HTR-8/SVneo (cell line): ENCODE results near the gene KCTD2.
A peak's percentile ranks its signal among the peaks of the same experiment; 100 is the strongest.
"Not testable (repeated sequence)": the region's sequence is repeated elsewhere in the genome, so short reads cannot be mapped to it uniquely, and the experiment has no call there.

ENCODE experiments used
- DNase-seq: peaks from one replicate; pipeline ENCODE4 v3.0.0; 2011; ENCODE audit warnings: low spot score, mixed read lengths; ENCODE audit not compliant: insufficient read length
- FAIRE-seq: peaks from 2 replicates; lab custom pipeline; 2011; peaks lifted over from hg19 to GRCh38; lab: Jason Lieb, UNC

The KCTD2 gene

GRCh38 chr17:75019146-75019545 lies 27.9 kb upstream of the KCTD2 start:
- FAIRE-seq = no peak
- no peak for DNase-seq

- FAIRE-seq = no peak
These were observed 27.3 kb upstream of the KCTD2 start for GRCh38 chr17:75019710-75020109.

GRCh38 chr17:75020331-75021110 lies 26.5 kb upstream of the KCTD2 start:
- DNase-seq (no peak), FAIRE-seq (no peak)

More at GRCh38 chr17:75019710-75020109, 27.3 kb upstream of the KCTD2 start:
- DNase-seq = no peak

GRCh38 chr17:75024686-75025397 lies 22.2 kb upstream of the KCTD2 start:
- FAIRE-seq = no peak
- DNase-seq = no peak

- FAIRE-seq, DNase-seq: not testable (repeated sequence)
These were observed 21.7 kb upstream of the KCTD2 start for GRCh38 chr17:75025398-75025734.

- not testable (repeated sequence) for DNase-seq, FAIRE-seq
These were observed 20.4 kb upstream of the KCTD2 start for GRCh38 chr17:75026650-75027049.

GRCh38 chr17:75030161-75030560 lies 16.9 kb upstream of the KCTD2 start:
- DNase-seq (no peak), FAIRE-seq (no peak)

- peak; percentile 96 for DNase-seq
- FAIRE-seq = peak; percentile 88
These were observed 14.9 kb upstream of the KCTD2 start for GRCh38 chr17:75031972-75032719.

- FAIRE-seq = no peak
- DNase-seq = no peak
These were observed 14.2 kb upstream of the KCTD2 start for GRCh38 chr17:75032720-75033280.

GRCh38 chr17:75033346-75034235 lies 13.4 kb upstream of the KCTD2 start:
- peak; percentile 94 for DNase-seq
- FAIRE-seq = peak; percentile 95

- peak; percentile 85 for DNase-seq
- peak; percentile 88 for FAIRE-seq
These were observed 12.7 kb upstream of the KCTD2 start for GRCh38 chr17:75034236-75034908.

- FAIRE-seq (no peak), DNase-seq (no peak)
These were observed 10.3 kb upstream of the KCTD2 start for GRCh38 chr17:75036643-75037268.

GRCh38 chr17:75039238-75039637 lies 7.8 kb upstream of the KCTD2 start:
- FAIRE-seq (no peak), DNase-seq (no peak)

- DNase-seq (no peak), FAIRE-seq (peak; percentile 55)
These were observed 5.3 kb upstream of the KCTD2 start for GRCh38 chr17:75041656-75042280.

GRCh38 chr17:75043789-75044188 lies 3.2 kb upstream of the KCTD2 start:
- FAIRE-seq, DNase-seq: not testable (repeated sequence)

GRCh38 chr17:75044716-75045115 lies 2.3 kb upstream of the KCTD2 start:
- DNase-seq (no peak), FAIRE-seq (no peak)

GRCh38 chr17:75045946-75046406 lies 1.0 kb upstream of the KCTD2 start:
- not testable (repeated sequence) for DNase-seq, FAIRE-seq
